ENCODE measurements around the gene CXorf38. TPM values are rescaled to one million over a fixed set of nuclear protein-coding genes. Genes with fewer than 3 reads are reported as not detected.

CXorf38 gene
- total and polyA plus RNA-seq, 9 donors, result 5.9 to 8.2 (median 6.8) TPM

DNA sequence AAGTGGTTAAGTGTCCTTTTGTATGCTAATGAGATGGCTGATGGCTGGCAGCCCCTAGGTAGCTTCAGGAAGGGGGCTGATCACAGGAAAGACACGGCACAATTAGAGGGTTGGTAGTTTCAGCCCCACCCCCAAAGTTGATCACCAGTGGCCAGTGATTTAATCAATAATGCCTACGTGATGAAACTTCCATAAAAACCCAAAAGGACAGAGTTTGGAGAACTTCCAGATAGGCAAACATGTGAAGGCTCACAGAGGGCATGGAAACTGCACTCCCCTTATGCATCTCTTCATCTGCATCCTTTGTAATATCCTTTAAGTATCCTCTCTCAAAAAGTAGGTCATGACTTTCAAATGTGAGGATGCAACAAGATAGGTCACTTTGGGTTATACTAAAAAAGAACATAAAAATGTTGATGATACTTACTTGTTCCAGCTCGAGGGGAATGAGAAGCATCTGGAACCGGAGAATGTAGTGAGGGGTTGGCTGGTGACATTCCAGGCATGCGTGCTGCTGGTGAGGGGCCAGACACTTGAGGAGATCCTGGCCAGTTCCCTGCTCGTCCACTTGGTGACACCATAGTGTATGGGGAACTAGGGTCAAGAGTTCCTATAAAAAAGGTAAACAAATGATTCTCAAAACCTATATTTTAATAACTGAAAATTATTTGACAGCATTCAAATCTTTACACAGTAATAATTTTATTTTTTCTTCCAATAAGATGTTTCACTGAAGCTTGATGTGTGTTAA, 16.7 kb upstream of the CXorf38 start:
- Histone ChIP-seq H3K36me3 (ENCODE audit: control insufficient read depth, insufficient read depth, low read length) (peaks cover 29% of the 10 kb centered on the region), H3K27ac (ENCODE audit: low read length) (no peak overlapping the region), H3K9me3 (replicated peaks; ENCODE audit: control insufficient read depth, low read depth, low read length) (no peaks in the 10 kb centered on the region), H3K4me3 (ENCODE audit: low read length) (no peak overlapping the region), H3K27me3 (ENCODE audit: control insufficient read depth, insufficient read depth, low read length) (peaks cover 22% of the 10 kb centered on the region), H3K4me1 (ENCODE audit: control insufficient read depth, insufficient read depth, low read length) (no peaks in the 10 kb centered on the region)
- DNase-seq, result peak; percentile 32
- WGBS (ENCODE audit: insufficient coverage), result 35% methylated on average over 2 of the region's 6 CpGs

DNA sequence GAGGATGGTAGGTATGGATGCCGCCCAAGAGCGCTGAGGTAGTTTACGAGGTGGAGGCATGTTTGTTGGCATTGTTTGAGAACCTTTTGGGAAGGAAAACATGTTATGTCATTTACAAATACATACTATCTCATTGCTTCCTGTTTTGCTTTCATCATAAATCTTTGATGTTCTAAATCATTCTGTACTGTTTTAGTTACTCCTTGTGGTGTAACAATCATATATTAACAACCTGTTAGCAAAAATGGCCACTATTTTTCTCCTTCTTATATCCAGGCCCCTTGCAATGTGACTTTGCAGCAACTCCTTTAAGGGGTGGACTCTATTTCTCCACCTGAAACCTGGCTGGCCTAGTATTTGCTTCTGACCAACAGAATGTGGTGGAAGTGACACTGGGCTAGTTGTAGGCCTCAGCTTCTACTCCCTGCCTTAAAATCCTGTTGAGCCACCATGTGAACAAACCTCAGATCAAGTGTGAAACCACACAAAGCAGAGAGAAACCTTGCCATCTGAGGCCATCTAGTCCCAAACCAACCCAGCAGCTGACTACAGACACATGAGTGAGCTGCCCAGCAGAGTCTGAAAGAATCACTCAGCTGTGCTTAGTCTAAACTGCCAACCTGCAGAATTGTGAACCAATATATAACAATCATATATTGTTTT, 15.8 kb upstream of the CXorf38 start:
- no peak for DNase-seq

DNA sequence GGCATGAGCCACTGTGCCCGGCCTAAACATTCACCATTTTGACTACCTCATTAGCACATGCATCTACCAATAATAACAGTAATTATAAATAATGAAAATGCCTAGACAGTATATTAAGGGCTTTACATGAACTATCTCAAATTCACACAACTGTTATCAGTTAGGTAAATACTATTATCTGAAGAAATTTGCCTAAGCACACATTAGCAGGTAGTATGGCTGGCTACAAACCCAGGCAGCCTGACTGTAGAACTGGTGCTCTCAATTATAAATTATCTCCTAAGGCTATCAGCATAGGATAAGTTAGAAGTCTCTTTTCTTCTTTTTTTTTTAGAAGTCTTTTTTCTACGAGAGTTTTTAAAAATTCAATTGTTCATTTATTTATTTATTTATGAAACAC, 14.1 kb upstream of the CXorf38 start:
- H3K27me3 ChIP-seq (ENCODE audit: control insufficient read depth, insufficient read depth, low read length), result peaks cover 19% of the 10 kb centered on the region
- H3K27ac ChIP-seq (ENCODE audit: low read length), result no peak overlapping the region
- H3K9me3 ChIP-seq (replicated peaks; ENCODE audit: control insufficient read depth, low read depth, low read length), result no peaks in the 10 kb centered on the region
- no CpG with 5 or more reads among the region's 2 CpGs for WGBS (ENCODE audit: insufficient coverage)
- no peak for DNase-seq
- no peaks in the 10 kb centered on the region for H3K4me1 ChIP-seq (ENCODE audit: control insufficient read depth, insufficient read depth, low read length)
- peaks cover 29% of the 10 kb centered on the region for H3K36me3 ChIP-seq (ENCODE audit: control insufficient read depth, insufficient read depth, low read length)
- no peak overlapping the region for H3K4me3 ChIP-seq (ENCODE audit: low read length)

More for the DNA sequence above, 15.8 kb upstream of the CXorf38 start:
- no CpG with 5 or more reads among the region's 3 CpGs for WGBS (ENCODE audit: insufficient coverage)
- Histone ChIP-seq H3K27me3 (ENCODE audit: control insufficient read depth, insufficient read depth, low read length) (peaks cover 22% of the 10 kb centered on the region), H3K36me3 (ENCODE audit: control insufficient read depth, insufficient read depth, low read length) (peaks cover 29% of the 10 kb centered on the region), H3K27ac (ENCODE audit: low read length) (no peak overlapping the region), H3K4me3 (ENCODE audit: low read length) (no peak overlapping the region), H3K4me1 (ENCODE audit: control insufficient read depth, insufficient read depth, low read length) (no peaks in the 10 kb centered on the region), H3K9me3 (replicated peaks; ENCODE audit: control insufficient read depth, low read depth, low read length) (no peaks in the 10 kb centered on the region)

DNA sequence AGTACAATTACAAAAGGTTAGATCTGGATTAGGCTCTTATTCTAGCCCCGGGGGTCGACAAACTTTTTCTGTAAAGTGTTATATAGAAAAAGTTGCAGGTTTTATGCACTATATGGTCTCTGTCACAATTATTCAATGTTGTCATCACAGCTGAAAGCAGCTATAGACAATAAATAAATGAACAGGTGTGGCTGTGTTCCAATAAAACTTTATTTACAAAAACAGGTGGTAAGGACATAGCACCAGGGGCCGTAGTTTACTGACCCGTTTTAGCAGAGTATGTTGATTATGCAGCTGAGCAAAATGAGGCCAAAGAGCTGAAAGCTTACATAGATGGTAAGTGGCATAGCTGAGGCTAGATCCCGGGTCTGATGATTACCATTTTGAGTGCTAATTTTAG, 13.0 kb upstream of the CXorf38 start:
- no peak overlapping the region for H3K4me3 ChIP-seq (ENCODE audit: low read length)
- no peaks in the 10 kb centered on the region for H3K4me1 ChIP-seq (ENCODE audit: control insufficient read depth, insufficient read depth, low read length)
- peaks cover 26% of the 10 kb centered on the region for H3K36me3 ChIP-seq (ENCODE audit: control insufficient read depth, insufficient read depth, low read length)
- WGBS (ENCODE audit: insufficient coverage), result 90% methylated on average over 2 of the region's 5 CpGs
- peaks cover 16% of the 10 kb centered on the region for H3K27me3 ChIP-seq (ENCODE audit: control insufficient read depth, insufficient read depth, low read length)
- H3K27ac ChIP-seq (ENCODE audit: low read length), result no peak overlapping the region
- DNase-seq, result no peak
- H3K9me3 ChIP-seq (replicated peaks; ENCODE audit: control insufficient read depth, low read depth, low read length), result no peaks in the 10 kb centered on the region

DNA sequence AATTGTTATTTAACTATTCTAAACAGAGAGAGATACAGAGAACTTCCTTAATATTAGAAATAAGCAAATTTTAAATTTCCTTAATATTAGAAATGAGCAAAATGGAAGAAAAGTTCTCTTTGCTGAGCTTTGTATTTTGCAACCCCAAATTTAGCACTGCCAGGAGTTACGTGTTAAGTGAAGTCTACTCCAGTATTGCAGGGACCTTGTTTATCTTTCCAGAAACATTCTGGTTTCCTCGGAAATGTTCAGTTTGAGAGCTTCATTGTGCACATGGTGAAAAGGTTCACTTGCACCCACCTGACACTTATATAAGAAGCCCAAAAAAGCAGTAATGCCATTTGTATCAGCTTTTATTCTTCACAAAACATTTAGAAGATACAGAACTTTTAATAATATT, 6.2 kb upstream of the CXorf38 start:
- Histone ChIP-seq H3K27ac (ENCODE audit: low read length) (no peak overlapping the region), H3K9me3 (replicated peaks; ENCODE audit: control insufficient read depth, low read depth, low read length) (no peaks in the 10 kb centered on the region), H3K4me3 (ENCODE audit: low read length) (no peak overlapping the region), H3K36me3 (ENCODE audit: control insufficient read depth, insufficient read depth, low read length) (peaks cover 12% of the 10 kb centered on the region), H3K27me3 (ENCODE audit: control insufficient read depth, insufficient read depth, low read length) (peaks cover 3% of the 10 kb centered on the region), H3K4me1 (ENCODE audit: control insufficient read depth, insufficient read depth, low read length) (no peaks in the 10 kb centered on the region)
- no peak for DNase-seq
- no CpG with 5 or more reads among the region's 2 CpGs for WGBS (ENCODE audit: insufficient coverage)

DNA sequence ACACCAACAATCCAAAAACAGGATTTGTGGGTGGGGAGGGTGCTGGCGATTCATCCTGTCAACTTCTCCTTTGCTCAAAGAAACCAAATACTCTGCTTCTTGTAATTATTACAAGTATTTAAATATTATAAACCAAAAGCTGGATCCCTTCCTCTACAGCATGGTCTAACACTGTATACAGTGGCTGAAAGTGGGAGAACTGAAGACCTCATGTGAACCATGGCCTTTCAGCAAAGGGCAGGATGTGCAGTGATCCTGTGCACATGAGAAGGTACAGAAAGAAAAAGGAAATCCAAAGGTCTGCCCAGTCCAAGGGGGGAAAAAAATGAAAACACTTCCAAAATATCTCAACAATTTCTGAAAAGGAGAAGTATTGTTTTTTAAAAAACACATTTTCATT, 5.3 kb upstream of the CXorf38 start:
- peaks cover 9% of the 10 kb centered on the region for H3K36me3 ChIP-seq (ENCODE audit: control insufficient read depth, insufficient read depth, low read length)
- DNase-seq, result no peak
- WGBS (ENCODE audit: insufficient coverage), result no CpG with 5 or more reads among the region's 1 CpG

DNA sequence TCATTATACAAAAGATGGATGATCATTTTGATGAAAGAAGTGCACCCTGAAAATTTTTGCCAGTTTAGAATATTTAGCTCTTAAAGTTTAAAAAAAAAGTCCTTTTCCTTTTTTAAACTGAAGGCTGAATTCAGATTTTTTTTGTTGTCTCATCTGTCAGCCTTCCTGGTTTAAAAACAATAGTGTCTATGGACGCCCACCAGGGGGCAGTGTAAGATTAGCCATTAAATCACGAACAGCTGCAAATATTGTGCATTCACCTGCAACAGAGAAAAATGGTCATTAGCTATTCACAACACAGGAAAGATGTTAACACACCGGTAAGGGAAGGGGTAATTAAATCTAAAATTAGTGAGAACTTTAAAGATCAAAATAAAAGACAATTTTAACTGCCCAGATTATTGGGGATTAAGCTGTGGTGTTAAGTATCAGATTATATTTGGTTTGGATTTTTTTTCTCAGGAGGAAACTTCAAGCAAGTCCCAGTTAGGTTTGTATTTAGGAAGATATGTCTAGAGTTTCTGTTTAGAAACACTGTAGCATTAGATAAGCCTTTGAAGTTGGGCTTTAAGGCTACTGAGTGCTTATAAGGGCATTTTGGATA, 4.4 kb upstream of the CXorf38 start:
- no peak overlapping the region for H3K27ac ChIP-seq (ENCODE audit: low read length)
- peaks cover 11% of the 10 kb centered on the region for H3K27me3 ChIP-seq (ENCODE audit: control insufficient read depth, insufficient read depth, low read length)
- no peaks in the 10 kb centered on the region for H3K9me3 ChIP-seq (replicated peaks; ENCODE audit: control insufficient read depth, low read depth, low read length)
- no peak overlapping the region for H3K4me3 ChIP-seq (ENCODE audit: low read length)
- no CpG with 5 or more reads among the region's 3 CpGs for WGBS (ENCODE audit: insufficient coverage)
- DNase-seq, result peak; percentile 79
- peaks cover 2% of the 10 kb centered on the region for H3K36me3 ChIP-seq (ENCODE audit: control insufficient read depth, insufficient read depth, low read length)
- peaks cover 6% of the 10 kb centered on the region for H3K4me1 ChIP-seq (ENCODE audit: control insufficient read depth, insufficient read depth, low read length)

More for the DNA sequence above, 5.3 kb upstream of the CXorf38 start:
- Histone ChIP-seq H3K9me3 (replicated peaks; ENCODE audit: control insufficient read depth, low read depth, low read length) (no peaks in the 10 kb centered on the region), H3K27me3 (ENCODE audit: control insufficient read depth, insufficient read depth, low read length) (peaks cover 5% of the 10 kb centered on the region), H3K27ac (ENCODE audit: low read length) (no peak overlapping the region), H3K4me1 (ENCODE audit: control insufficient read depth, insufficient read depth, low read length) (peaks cover 4% of the 10 kb centered on the region), H3K4me3 (ENCODE audit: low read length) (no peak overlapping the region)

DNA sequence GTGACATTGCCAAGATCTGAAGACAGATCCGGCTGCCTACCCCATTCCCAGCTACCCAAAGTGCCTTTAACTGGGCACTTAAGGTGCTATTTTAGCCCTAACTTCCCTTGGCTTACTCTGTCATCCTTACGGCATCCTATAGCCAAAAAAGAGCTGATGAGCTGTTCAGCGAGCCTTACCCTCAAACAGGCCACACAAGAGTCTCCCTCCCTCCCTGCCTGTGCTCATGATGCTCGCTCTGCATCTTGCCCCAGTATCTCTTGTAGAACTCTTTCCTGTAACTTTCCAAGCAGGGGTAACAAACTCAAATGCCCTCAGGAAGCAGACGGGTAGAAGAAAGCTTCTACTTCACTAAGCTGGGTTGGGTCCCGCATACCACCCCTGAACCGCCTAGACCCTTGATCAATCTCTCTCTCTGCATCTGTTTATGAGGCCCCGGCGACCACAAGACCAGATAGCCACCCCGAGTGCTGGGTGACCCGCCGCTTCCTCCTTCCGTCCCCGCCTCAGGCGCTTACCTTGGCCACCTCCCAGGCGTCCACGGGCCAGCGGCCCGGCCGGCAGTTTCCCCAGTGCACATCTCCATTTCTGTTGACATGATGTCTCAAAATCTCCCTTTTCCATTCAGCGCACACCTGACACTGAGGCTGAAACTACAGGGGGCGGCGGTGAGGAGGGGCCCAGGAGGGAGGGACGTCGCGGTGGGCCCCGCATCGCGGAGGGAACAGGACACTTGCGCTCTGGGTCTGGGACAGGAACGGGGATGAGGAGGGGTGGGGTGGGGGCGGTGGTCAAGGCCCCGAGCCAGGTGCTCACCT, 663 bp downstream of the CXorf38 start:
- Histone ChIP-seq H3K4me3 (ENCODE audit: low read length) (peak overlapping the region; percentile 68), H3K27ac (ENCODE audit: low read length) (peak overlapping the region; percentile 47), H3K4me1 (ENCODE audit: control insufficient read depth, insufficient read depth, low read length) (peaks cover 22% of the 10 kb centered on the region), H3K36me3 (ENCODE audit: control insufficient read depth, insufficient read depth, low read length) (peaks cover 3% of the 10 kb centered on the region), H3K9me3 (replicated peaks; ENCODE audit: control insufficient read depth, low read depth, low read length) (no peaks in the 10 kb centered on the region), H3K27me3 (ENCODE audit: control insufficient read depth, insufficient read depth, low read length) (peaks cover 32% of the 10 kb centered on the region)
- peak; percentile 31 for DNase-seq
- 11% methylated on average over 29 of the region's 33 CpGs for WGBS (ENCODE audit: insufficient coverage)

DNA sequence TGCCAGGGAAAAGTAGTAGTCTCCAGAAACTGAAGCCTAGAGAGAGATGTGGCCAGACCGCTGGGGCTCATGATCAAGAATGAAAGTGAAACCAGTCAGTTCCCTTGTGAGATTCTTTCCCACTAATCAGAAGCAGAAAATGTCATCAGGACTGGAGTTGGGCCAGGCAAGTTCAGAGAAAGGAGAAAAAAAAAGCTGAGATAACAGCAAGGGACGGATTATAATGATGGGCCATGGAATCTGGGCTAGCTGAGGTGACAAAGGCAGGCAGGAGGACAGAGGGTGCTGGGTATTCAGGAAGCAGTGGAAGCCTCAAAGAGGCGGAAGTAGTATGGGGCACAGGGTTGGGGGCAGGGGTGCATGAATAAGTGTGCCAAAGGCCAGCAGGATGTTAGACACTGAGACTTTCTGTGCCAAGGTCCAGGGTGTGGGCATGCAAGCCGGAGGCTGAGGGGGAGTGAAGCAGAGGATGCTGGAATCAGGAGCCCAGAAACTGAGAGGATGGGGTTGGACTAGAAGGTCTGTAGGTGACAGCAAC, 2.5 kb downstream of the CXorf38 start:
- DNase-seq, result peak; percentile 77
- Histone ChIP-seq H3K36me3 (ENCODE audit: control insufficient read depth, insufficient read depth, low read length) (peaks cover 5% of the 10 kb centered on the region), H3K27ac (ENCODE audit: low read length) (peak overlapping the region; percentile 78), H3K27me3 (ENCODE audit: control insufficient read depth, insufficient read depth, low read length) (peaks cover 42% of the 10 kb centered on the region), H3K4me3 (ENCODE audit: low read length) (peak overlapping the region; percentile 9), H3K9me3 (replicated peaks; ENCODE audit: control insufficient read depth, low read depth, low read length) (no peaks in the 10 kb centered on the region), H3K4me1 (ENCODE audit: control insufficient read depth, insufficient read depth, low read length) (peaks cover 22% of the 10 kb centered on the region)
- 59% methylated on average over 3 of the region's 4 CpGs for WGBS (ENCODE audit: insufficient coverage)

Measured in muscle of leg (tissue), 11 donors.